ENCODE measurements around the gene PSMB5. TPM values are rescaled to one million over a fixed set of nuclear protein-coding genes. Genes with fewer than 3 reads are reported as not detected.
A peak's percentile ranks its signal among the peaks of the same experiment; 100 is the strongest.

Gene PSMB5
- total RNA-seq, 1 donor from 2014 or later, result 216 TPM

- DNase-seq (ENCODE audit: low read depth in 2 of 2), result no peak
Measured at GRCh38 chr14:22991852-22992251, 42.8 kb downstream of the PSMB5 start.

- no peak for DNase-seq (ENCODE audit: low read depth in 2 of 2)
Measured at GRCh38 chr14:22987291-22987690, 47.4 kb downstream of the PSMB5 start.

- DNase-seq (ENCODE audit: low read depth in 2 of 2), result peak; percentile 84 to 86
Measured at GRCh38 chr14:22986508-22987054, 48.1 kb downstream of the PSMB5 start.

GRCh38 chr14:22985894-22986507 is 48.7 kb downstream of the PSMB5 start:
- no peak for DNase-seq (ENCODE audit: low read depth in 2 of 2)

- DNase-seq (ENCODE audit: low read depth in 2 of 2), result no peak
Measured at GRCh38 chr14:22984959-22985658, 49.6 kb downstream of the PSMB5 start.

GRCh38 chr14:22982477-22983245 is 52.0 kb downstream of the PSMB5 start, which contains the start of gene AJUBA:
Gene AJUBA, minus strand, starts transcription at chr14:22982551. Its CDS starts 285 bp downstream, at chr14:22982266.
- DNase-seq (ENCODE audit: low read depth in 2 of 2), result peak; percentile 81 to 92

- DNase-seq (ENCODE audit: low read depth in 2 of 2), result no peak
Measured at GRCh38 chr14:22981876-22982476, 52.7 kb downstream of the PSMB5 start.

- peak in 1 of 2 donors; percentile 46 for DNase-seq (ENCODE audit: low read depth in 2 of 2)
Measured at GRCh38 chr14:22981090-22981875, 53.4 kb downstream of the PSMB5 start.

- peak in 1 of 2 donors; percentile 45 for DNase-seq (ENCODE audit: low read depth in 2 of 2)
Measured at GRCh38 chr14:22980672-22981089, 54.0 kb downstream of the PSMB5 start.

GRCh38 chr14:22979748-22980392 is 54.8 kb downstream of the PSMB5 start:
- no peak for DNase-seq (ENCODE audit: low read depth in 2 of 2)

GRCh38 chr14:22978981-22979671 is 55.6 kb downstream of the PSMB5 start:
- DNase-seq (ENCODE audit: low read depth in 2 of 2), result no peak

GRCh38 chr14:22978487-22978837 is 56.2 kb downstream of the PSMB5 start:
- DNase-seq (ENCODE audit: low read depth in 2 of 2), result no peak

- DNase-seq (ENCODE audit: low read depth in 2 of 2), result peak in 1 of 2 donors; percentile 67
Measured at GRCh38 chr14:22977684-22978486, 56.8 kb downstream of the PSMB5 start.

GRCh38 chr14:22977434-22977683 is 57.3 kb downstream of the PSMB5 start:
- no peak for DNase-seq (ENCODE audit: low read depth in 2 of 2)

GRCh38 chr14:22976620-22977433 is 57.9 kb downstream of the PSMB5 start:
- peak in 1 of 2 donors; percentile 72 for DNase-seq (ENCODE audit: low read depth in 2 of 2)
